Stomach (tissue), 4 donors: ENCODE data around the gene SNX27.

Source experiments
- POLR2A ChIP-seq, 4 donors: fragments of 450-650 bp; IDR thresholded peaks; one replicate each; pipeline ENCODE4 v1.6.1; 2016; ENCODE audit warnings: antibody characterized with exemption in 4 of 4, control low read depth in 2 of 4, mild to moderate bottlenecking in 1 of 4, moderate library complexity in 1 of 4
- POLR2AphosphoS5 ChIP-seq, 3 donors: sonication (generic); formaldehyde crosslinking; IDR thresholded peaks; one replicate each; pipeline ENCODE4 v1.6.1; 2016; ENCODE audit warnings: antibody characterized with exemption in 3 of 3
- TF ChIP-seq, protein P1 (sequence below), 7 experiments: fragments of 450-650 bp in 4 of 7; fragments of 200-600 bp in 3 of 7; sonication (generic) in 3 of 7; IDR thresholded peaks; one replicate each; pipeline ENCODE4 v1.5.1; 2016 to 2019; ENCODE audit warnings: antibody characterized with exemption in 7 of 7, control low read depth in 2 of 7, mild to moderate bottlenecking in 1 of 7

DNA sequence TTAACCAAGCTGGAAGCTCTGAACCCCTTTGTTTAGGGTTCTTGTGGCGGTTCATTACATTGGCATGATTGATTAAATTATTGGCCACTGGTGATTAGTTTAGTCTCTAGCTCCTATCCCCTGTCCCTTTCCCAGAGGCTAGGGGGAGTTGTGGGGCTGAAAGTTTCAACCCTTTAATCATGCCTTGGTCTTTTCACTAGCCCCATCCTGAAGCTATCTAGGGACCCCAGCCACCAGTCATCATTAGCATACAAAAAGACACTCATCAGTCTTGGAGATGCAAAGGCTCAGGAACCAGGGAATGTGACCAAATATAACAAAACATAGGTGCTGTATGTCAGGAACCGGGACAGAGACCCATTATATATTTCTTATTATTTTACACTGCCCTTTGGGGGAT, 34.7 kb upstream of the SNX27 start:
- no peak for TF ChIP-seq POLR2A (IDR thresholded peaks at IDR 0.05)
- TF ChIP-seq, protein P1, sequence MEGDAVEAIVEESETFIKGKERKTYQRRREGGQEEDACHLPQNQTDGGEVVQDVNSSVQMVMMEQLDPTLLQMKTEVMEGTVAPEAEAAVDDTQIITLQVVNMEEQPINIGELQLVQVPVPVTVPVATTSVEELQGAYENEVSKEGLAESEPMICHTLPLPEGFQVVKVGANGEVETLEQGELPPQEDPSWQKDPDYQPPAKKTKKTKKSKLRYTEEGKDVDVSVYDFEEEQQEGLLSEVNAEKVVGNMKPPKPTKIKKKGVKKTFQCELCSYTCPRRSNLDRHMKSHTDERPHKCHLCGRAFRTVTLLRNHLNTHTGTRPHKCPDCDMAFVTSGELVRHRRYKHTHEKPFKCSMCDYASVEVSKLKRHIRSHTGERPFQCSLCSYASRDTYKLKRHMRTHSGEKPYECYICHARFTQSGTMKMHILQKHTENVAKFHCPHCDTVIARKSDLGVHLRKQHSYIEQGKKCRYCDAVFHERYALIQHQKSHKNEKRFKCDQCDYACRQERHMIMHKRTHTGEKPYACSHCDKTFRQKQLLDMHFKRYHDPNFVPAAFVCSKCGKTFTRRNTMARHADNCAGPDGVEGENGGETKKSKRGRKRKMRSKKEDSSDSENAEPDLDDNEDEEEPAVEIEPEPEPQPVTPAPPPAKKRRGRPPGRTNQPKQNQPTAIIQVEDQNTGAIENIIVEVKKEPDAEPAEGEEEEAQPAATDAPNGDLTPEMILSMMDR (IDR thresholded peaks at IDR 0.05) = no peak
- no peak for TF ChIP-seq POLR2AphosphoS5 (IDR thresholded peaks at IDR 0.05)
